Measurements from ENCODE around the gene CD247.

Gene CD247

DNA sequence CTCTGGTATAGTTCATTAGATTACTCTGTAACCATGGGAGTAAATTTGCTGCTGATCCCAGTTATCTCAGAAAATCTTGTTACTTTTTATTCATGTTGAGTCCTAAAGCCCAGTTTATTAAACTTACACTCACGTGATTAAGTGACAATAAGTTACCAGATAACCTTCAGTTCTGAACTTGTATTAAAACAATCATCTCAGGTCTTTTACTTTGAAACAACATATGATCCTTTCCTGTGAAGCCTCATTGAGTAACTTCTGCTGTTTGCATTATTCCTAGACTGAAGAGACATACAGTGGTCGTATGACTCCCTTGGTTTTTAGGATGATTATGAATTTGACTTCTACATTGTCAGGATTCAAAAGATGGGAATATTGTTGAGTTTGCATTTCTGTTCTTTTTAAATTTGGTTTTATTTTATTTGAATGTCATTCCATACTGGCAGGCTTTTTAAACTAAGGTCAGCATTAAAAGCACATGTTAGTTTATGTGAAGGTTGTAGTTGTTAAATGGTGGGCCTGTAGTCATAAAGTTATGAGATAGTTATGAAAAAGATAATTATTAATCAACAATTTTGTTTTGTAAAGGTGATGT, 117.9 kb downstream of the CD247 start:
- no peak for DNase-seq

DNA sequence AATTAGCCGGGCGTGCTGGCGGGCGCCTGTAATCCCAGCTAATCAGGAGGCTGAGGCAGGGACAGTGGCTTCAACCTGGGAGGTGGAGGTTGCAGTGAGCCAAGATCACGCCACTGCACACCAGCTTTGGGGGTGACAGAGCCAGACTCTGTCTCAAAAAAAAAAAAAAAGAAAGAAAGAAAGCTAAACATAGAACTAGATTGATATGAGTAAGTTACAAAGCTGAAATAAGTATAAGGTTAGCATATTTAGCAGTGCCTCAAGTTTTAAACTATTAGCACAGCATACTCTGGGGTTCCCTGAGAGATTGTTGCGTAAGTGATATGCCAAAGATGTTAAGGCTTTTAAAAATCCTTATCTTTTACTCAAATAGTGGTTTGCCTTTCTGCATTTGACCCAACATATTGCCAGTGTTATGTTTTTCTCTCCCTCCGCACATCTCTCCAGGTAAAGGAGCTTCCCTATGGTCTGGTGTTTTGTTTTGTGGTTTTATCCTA, 126.1 kb downstream of the CD247 start:
- no peak for DNase-seq

DNA sequence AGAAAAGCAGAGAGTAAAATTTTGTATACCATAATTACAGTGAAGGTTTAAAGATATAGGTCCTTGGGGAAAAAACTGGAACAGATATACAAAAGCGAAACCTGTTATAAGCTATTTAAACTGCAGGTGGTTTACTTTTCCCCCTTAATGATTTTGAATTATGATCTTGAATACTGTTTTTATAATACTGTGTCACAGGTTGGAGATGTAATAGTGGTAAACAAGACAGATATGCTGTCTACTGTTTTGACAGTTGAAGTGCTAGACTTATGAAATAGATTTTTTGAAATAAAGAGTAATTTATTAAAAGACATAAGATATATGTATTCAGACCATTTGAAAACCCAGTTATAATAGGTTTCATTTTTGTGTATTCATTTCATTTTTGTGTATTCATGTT, 129.4 kb downstream of the CD247 start:
- no peak for DNase-seq

DNA sequence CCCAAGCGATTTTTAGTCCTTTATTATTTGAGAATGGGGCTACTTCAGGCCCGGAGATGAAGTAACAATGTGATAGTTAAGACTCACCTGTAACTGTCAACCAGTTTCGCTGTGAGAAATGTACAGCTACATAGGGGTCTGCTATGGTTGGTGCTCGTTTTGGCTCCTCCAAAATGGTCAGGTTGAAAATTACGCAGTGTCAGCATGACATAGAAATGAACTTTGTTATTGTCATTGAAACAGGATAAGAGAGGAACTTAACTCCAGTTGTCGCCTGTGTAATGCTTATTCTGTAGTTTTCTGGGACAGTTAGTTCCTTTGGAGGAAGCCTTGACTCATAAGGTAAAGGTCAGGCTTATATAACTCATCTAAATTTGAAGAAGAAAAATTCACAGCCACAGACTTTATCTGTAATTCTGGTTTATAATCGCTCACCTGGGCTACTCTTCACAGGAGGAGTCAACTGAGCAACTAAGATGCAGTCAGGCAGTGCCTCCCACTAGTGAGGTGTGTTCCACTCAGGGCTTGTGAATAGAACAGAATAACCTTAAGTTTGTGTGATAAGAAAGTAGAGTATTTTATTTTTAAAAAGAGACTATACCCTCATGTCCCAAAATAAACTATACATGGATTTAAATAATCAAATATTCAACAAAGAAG, 130.9 kb downstream of the CD247 start:
- DNase-seq = no peak

Measured in CD4-positive, alpha-beta T cell treated with Interleukin-21 for 1 hour (primary cell).